Liver (tissue), 9 donors: ENCODE measurements around the gene SNX20. TPM values are rescaled to one million over a fixed set of nuclear protein-coding genes. Genes with fewer than 3 reads are reported as not detected.

Experiments
- DNase-seq: peaks from one replicate; pipeline ENCODE4 v3.0.0-alpha.2; 2017; ENCODE audit warnings: low spot score
- H3K27ac ChIP-seq, 2 donors: one replicate each; pipeline ENCODE4 v1.7.0; 2013; ENCODE audit warnings: inconsistent platforms in 2 of 2, low read length in 2 of 2, control low read depth in 1 of 2, low read depth in 1 of 2, mild to moderate bottlenecking in 1 of 2
- H3K27me3 ChIP-seq, 4 donors: one replicate each; pipeline versions ENCODE4 v1.6.1 to v1.7.0; 2013; ENCODE audit warnings: low read length in 3 of 4, inconsistent platforms in 1 of 4, mild to moderate bottlenecking in 1 of 4, moderate library complexity in 1 of 4; ENCODE audit not compliant: control insufficient read depth in 4 of 4, insufficient read depth in 4 of 4
- H3K36me3 ChIP-seq, 4 donors: one replicate each; pipeline versions ENCODE4 v1.6.1 to v1.7.0; 2013; ENCODE audit warnings: low read length in 3 of 4, mild to moderate bottlenecking in 3 of 4, low read depth in 1 of 4, moderate library complexity in 1 of 4; ENCODE audit not compliant: control insufficient read depth in 4 of 4, insufficient read depth in 3 of 4
- H3K4me1 ChIP-seq, 4 donors: one replicate each; pipeline versions ENCODE4 v1.6.1 to v1.7.0; 2013; ENCODE audit warnings: low read length in 3 of 4, mild to moderate bottlenecking in 3 of 4, moderate library complexity in 1 of 4; ENCODE audit not compliant: control insufficient read depth in 4 of 4, insufficient read depth in 4 of 4
- H3K4me3 ChIP-seq, 3 donors: one replicate each; pipeline versions ENCODE4 v1.6.1 to v1.7.0; 2013; ENCODE audit warnings: low read length in 3 of 3, control low read depth in 1 of 3, low read depth in 1 of 3, mild to moderate bottlenecking in 1 of 3
- H3K9ac ChIP-seq, 2 donors: one replicate each; pipeline ENCODE4 v1.7.0; 2013; ENCODE audit warnings: low read length in 2 of 2, mild to moderate bottlenecking in 2 of 2, moderate library complexity in 2 of 2, control low read depth in 1 of 2, low read depth in 1 of 2
- H3K9me3 ChIP-seq, 4 donors: one replicate each; pipeline versions ENCODE4 v1.6.1 to v1.7.0; 2013; ENCODE audit warnings: low read length in 3 of 4; ENCODE audit not compliant: control insufficient read depth in 4 of 4
- EGR1 ChIP-seq, 2 donors: IDR thresholded peaks; 2 replicates each; pipeline ENCODE4 v1.6.1; 2016 to 2018; ENCODE audit warnings: antibody characterized with exemption in 2 of 2, low read depth in 2 of 2
- FOXA1 ChIP-seq: IDR thresholded peaks from 2 replicates; pipeline ENCODE4 v1.6.1; 2016; ENCODE audit warnings: antibody characterized with exemption
- FOXA2 ChIP-seq: IDR thresholded peaks from 2 replicates; pipeline ENCODE4 v1.6.1; 2016; ENCODE audit warnings: antibody characterized with exemption
- GABPA ChIP-seq, 2 donors: IDR thresholded peaks in 1 of 2; conservative IDR thresholded peaks in 1 of 2; 2 replicates each; pipeline ENCODE4 v1.6.1; 2016; ENCODE audit warnings: antibody characterized with exemption in 2 of 2, mild to moderate bottlenecking in 1 of 2, moderate library complexity in 1 of 2
- HNF4A ChIP-seq, 2 donors: conservative IDR thresholded peaks; 2 replicates each; pipeline ENCODE4 v1.6.1; 2016; ENCODE audit warnings: antibody characterized with exemption in 2 of 2, mild to moderate bottlenecking in 2 of 2
- HNF4G ChIP-seq: IDR thresholded peaks from 2 replicates; pipeline ENCODE4 v1.6.1; 2016; ENCODE audit warnings: antibody characterized with exemption
- JUND ChIP-seq, 2 donors: IDR thresholded peaks; 2 replicates each; pipeline ENCODE4 v1.6.1; 2016; ENCODE audit warnings: antibody characterized with exemption in 2 of 2
- NR2F2 ChIP-seq: IDR thresholded peaks from 2 replicates; pipeline ENCODE4 v1.6.1; 2016; ENCODE audit warnings: antibody characterized with exemption
- RAD21 ChIP-seq, 2 donors: IDR thresholded peaks; 2 replicates each; pipeline ENCODE4 v1.6.1; 2016; ENCODE audit warnings: antibody characterized with exemption in 2 of 2, mild to moderate bottlenecking in 2 of 2
- RXRA ChIP-seq, 2 donors: IDR thresholded peaks; 2 replicates each; pipeline ENCODE4 v1.6.1; 2017 to 2018; ENCODE audit warnings: antibody characterized with exemption in 2 of 2, mild to moderate bottlenecking in 1 of 2
- SP1 ChIP-seq: IDR thresholded peaks from 2 replicates; pipeline ENCODE4 v1.6.1; 2018; ENCODE audit warnings: antibody characterized with exemption, mild to moderate bottlenecking
- TAF1 ChIP-seq: conservative IDR thresholded peaks from 2 replicates; pipeline ENCODE4 v1.6.1; 2016; ENCODE audit warnings: antibody characterized with exemption, mild to moderate bottlenecking
- YY1 ChIP-seq: IDR thresholded peaks from 2 replicates; pipeline ENCODE4 v1.6.1; 2016; ENCODE audit warnings: antibody characterized with exemption, mild to moderate bottlenecking
- WGBS: extraction: QIAGEN DNeasy Blood & Tissue Kit; methylation state at CpG from one replicate; pipeline ENCODE4 v1.1.7; 2013; 5-methylcytosine and 5-hydroxymethylcytosine counted together
- polyA plus RNA-seq, 2 donors: library from polyadenylated mRNA; stranded (reverse) in 1 of 2; unstranded in 1 of 2; fragments of 200-250 nt in 1 of 2; fragments of >200 nt in 1 of 2; fragmentation: Nextera tagmentation in 1 of 2; extraction: Ambion mirVana in 1 of 2; gene quantifications; one replicate each; pipeline versions ENCODE4 v1.2.1 to v1.2.3, GENCODE V29; 2013 to 2015
- total RNA-seq, 2 donors: library from RNA; depleted of rRNA; stranded (reverse); fragments of >200 nt; gene quantifications; one replicate each; pipeline ENCODE4 v1.2.3, GENCODE V29; 2014
- TF ChIP-seq, protein P1 (sequence below): fragments of 150-350 bp; IDR thresholded peaks from 2 replicates; pipeline ENCODE4 v1.5.1; 2017; ENCODE audit warnings: improper control_type of control experiment, low read depth, low read length; ENCODE audit not compliant: missing input control
- TF ChIP-seq, protein P2 (sequence below): IDR thresholded peaks from 2 replicates; pipeline ENCODE4 v1.6.1; 2016; ENCODE audit warnings: antibody characterized with exemption, mild to moderate bottlenecking
- TF ChIP-seq, protein P3 (sequence below): IDR thresholded peaks from 2 replicates; pipeline ENCODE4 v1.6.1; 2016; ENCODE audit warnings: antibody characterized with exemption
- TF ChIP-seq, protein P4 (sequence below): IDR thresholded peaks from 2 replicates; pipeline ENCODE4 v1.6.1; 2016; ENCODE audit warnings: antibody characterized with exemption
- TF ChIP-seq, protein P5 (sequence below): IDR thresholded peaks from 2 replicates; pipeline ENCODE4 v1.6.1; 2016; ENCODE audit warnings: antibody characterized with exemption
- donor health status: healthy.
- donor health status: healthy.
- donor health status: healthy.
- donor health status: healthy.
- donor health status: healthy.

SNX20 gene
- total and polyA plus RNA-seq, 4 donors = 0.40 to 3.5 (median 0.98) TPM

DNA sequence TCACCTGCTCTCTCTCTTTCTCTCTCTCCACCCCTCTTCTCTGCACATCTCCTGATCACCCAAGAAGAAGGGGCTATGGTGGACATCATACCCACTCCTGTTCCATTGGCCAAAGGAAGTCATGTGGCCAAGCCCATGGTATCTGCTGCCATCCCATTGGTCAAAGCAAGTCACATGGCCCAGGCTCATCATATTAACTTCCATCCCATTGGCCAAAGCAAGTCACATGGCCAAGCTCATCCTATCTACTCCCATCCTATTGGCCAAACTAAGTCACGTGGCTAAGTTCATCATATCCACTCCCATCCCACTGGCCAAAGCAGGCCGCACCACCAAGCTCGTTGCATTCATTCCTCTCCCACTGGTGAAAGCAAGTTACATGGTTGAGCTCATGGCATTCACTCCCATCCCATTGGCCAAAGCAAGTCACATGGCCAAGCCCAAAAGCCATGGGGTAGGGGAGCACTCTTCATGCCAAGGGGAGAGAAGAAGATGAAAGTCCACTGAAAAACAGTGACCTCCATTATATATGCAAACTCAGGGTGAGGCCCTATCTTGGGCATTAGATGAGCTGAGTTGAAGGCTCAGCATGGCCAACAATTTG, 29.2 kb downstream of the SNX20 start:
- 97% methylated on average over 3 of the region's 3 CpGs for WGBS
- no peak overlapping the region for H3K27ac ChIP-seq
- H3K4me1 ChIP-seq = no peaks in the 10 kb centered on the region
- no peak overlapping the region for H3K4me3 ChIP-seq
- H3K27me3 ChIP-seq = no peaks in the 10 kb centered on the region
- no peaks in the 10 kb centered on the region for H3K36me3 ChIP-seq
- no peak for DNase-seq
- H3K9me3 ChIP-seq = no peaks in the 10 kb centered on the region
- TF ChIP-seq, protein P1, sequence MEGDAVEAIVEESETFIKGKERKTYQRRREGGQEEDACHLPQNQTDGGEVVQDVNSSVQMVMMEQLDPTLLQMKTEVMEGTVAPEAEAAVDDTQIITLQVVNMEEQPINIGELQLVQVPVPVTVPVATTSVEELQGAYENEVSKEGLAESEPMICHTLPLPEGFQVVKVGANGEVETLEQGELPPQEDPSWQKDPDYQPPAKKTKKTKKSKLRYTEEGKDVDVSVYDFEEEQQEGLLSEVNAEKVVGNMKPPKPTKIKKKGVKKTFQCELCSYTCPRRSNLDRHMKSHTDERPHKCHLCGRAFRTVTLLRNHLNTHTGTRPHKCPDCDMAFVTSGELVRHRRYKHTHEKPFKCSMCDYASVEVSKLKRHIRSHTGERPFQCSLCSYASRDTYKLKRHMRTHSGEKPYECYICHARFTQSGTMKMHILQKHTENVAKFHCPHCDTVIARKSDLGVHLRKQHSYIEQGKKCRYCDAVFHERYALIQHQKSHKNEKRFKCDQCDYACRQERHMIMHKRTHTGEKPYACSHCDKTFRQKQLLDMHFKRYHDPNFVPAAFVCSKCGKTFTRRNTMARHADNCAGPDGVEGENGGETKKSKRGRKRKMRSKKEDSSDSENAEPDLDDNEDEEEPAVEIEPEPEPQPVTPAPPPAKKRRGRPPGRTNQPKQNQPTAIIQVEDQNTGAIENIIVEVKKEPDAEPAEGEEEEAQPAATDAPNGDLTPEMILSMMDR = no peak
- no peak for TF ChIP-seq EGR1 (IDR thresholded peaks at IDR 0.05; ENCODE audit: low read depth in 2 of 2)
- no peak for TF ChIP-seq SP1
- H3K9ac ChIP-seq = no peak overlapping the region

DNA sequence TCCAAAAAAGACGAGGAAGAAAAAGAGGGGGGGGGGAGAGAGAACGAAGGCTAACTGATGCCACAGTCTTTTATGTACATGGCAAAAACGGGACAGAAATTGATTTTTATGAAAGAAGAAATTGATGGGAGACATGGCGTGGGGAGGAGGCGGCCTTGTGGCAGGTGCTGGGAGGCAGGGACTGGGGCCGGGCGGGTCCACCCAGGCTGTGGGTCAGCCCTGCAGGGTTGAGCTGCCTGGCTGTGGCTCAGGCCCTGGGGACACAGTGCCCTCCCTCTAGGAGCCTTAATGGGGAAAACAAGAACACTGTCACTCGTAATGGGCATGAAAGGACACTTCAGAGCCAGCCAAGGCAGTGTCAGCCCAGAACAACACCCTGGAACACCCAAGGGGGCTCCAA, 34.8 kb downstream of the SNX20 start:
- Histone ChIP-seq H3K36me3 (no peaks in the 10 kb centered on the region), H3K27ac (no peak overlapping the region), H3K9ac (no peak overlapping the region), H3K4me3 (no peak overlapping the region), H3K9me3 (no peaks in the 10 kb centered on the region), H3K4me1 (no peaks in the 10 kb centered on the region), H3K27me3 (no peaks in the 10 kb centered on the region)
- TF ChIP-seq NR2F2 = no peak
- TF ChIP-seq, protein P2, sequence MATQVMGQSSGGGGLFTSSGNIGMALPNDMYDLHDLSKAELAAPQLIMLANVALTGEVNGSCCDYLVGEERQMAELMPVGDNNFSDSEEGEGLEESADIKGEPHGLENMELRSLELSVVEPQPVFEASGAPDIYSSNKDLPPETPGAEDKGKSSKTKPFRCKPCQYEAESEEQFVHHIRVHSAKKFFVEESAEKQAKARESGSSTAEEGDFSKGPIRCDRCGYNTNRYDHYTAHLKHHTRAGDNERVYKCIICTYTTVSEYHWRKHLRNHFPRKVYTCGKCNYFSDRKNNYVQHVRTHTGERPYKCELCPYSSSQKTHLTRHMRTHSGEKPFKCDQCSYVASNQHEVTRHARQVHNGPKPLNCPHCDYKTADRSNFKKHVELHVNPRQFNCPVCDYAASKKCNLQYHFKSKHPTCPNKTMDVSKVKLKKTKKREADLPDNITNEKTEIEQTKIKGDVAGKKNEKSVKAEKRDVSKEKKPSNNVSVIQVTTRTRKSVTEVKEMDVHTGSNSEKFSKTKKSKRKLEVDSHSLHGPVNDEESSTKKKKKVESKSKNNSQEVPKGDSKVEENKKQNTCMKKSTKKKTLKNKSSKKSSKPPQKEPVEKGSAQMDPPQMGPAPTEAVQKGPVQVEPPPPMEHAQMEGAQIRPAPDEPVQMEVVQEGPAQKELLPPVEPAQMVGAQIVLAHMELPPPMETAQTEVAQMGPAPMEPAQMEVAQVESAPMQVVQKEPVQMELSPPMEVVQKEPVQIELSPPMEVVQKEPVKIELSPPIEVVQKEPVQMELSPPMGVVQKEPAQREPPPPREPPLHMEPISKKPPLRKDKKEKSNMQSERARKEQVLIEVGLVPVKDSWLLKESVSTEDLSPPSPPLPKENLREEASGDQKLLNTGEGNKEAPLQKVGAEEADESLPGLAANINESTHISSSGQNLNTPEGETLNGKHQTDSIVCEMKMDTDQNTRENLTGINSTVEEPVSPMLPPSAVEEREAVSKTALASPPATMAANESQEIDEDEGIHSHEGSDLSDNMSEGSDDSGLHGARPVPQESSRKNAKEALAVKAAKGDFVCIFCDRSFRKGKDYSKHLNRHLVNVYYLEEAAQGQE = no peak
- TF ChIP-seq, protein P3, sequence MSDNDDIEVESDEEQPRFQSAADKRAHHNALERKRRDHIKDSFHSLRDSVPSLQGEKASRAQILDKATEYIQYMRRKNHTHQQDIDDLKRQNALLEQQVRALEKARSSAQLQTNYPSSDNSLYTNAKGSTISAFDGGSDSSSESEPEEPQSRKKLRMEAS = no peak
- TF ChIP-seq RAD21 (IDR thresholded peaks at IDR 0.05) = no peak
- no peak for TF ChIP-seq RXRA (IDR thresholded peaks at IDR 0.05)
- TF ChIP-seq HNF4A (conservative IDR thresholded peaks at IDR 0.05) = no peak
- no peak for TF ChIP-seq FOXA2
- TF ChIP-seq JUND (IDR thresholded peaks at IDR 0.05) = no peak
- TF ChIP-seq, protein P1 = no peak
- no peak for TF ChIP-seq YY1
- no peak for TF ChIP-seq SP1
- no peak for TF ChIP-seq GABPA (IDR thresholded peaks at IDR 0.05 in 1 of 2, conservative IDR thresholded peaks at IDR 0.05 in 1 of 2)
- no peak for TF ChIP-seq FOXA1
- TF ChIP-seq, protein P4, sequence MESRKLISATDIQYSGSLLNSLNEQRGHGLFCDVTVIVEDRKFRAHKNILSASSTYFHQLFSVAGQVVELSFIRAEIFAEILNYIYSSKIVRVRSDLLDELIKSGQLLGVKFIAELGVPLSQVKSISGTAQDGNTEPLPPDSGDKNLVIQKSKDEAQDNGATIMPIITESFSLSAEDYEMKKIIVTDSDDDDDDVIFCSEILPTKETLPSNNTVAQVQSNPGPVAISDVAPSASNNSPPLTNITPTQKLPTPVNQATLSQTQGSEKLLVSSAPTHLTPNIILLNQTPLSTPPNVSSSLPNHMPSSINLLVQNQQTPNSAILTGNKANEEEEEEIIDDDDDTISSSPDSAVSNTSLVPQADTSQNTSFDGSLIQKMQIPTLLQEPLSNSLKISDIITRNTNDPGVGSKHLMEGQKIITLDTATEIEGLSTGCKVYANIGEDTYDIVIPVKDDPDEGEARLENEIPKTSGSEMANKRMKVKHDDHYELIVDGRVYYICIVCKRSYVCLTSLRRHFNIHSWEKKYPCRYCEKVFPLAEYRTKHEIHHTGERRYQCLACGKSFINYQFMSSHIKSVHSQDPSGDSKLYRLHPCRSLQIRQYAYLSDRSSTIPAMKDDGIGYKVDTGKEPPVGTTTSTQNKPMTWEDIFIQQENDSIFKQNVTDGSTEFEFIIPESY = no peak
- TF ChIP-seq EGR1 (IDR thresholded peaks at IDR 0.05; ENCODE audit: low read depth in 2 of 2) = no peak
- TF ChIP-seq, protein P5, sequence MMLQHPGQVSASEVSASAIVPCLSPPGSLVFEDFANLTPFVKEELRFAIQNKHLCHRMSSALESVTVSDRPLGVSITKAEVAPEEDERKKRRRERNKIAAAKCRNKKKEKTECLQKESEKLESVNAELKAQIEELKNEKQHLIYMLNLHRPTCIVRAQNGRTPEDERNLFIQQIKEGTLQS = no peak
- no peak for TF ChIP-seq TAF1
- no peak for TF ChIP-seq HNF4G
- DNase-seq = no peak
- WGBS = 83% methylated on average over 8 of the region's 8 CpGs
